ENCODE results near the gene RAB3GAP2.
"Not testable (repeated sequence)": the region's sequence is repeated elsewhere in the genome, so short reads cannot be mapped to it uniquely, and the experiment has no call there.

DNA sequence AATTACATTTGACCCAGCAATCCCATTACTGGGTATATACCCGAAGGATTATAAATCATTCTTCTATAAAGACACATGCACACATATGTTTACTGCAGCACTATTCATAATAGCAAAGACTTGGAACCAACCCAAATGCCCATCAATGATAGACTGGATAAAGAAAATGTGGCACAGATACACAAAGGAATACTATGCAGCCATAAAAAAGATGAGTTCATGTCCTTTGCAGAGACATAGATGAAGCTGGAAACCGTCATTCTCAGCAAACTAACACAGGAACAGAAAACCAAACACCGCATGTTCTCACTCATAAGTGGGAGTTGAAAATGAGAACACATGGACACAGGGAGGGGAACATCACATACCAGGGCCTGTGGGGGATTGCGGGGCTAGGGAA lies 102.4 kb downstream of the RAB3GAP2 start:
- TF ChIP-seq, protein P1, sequence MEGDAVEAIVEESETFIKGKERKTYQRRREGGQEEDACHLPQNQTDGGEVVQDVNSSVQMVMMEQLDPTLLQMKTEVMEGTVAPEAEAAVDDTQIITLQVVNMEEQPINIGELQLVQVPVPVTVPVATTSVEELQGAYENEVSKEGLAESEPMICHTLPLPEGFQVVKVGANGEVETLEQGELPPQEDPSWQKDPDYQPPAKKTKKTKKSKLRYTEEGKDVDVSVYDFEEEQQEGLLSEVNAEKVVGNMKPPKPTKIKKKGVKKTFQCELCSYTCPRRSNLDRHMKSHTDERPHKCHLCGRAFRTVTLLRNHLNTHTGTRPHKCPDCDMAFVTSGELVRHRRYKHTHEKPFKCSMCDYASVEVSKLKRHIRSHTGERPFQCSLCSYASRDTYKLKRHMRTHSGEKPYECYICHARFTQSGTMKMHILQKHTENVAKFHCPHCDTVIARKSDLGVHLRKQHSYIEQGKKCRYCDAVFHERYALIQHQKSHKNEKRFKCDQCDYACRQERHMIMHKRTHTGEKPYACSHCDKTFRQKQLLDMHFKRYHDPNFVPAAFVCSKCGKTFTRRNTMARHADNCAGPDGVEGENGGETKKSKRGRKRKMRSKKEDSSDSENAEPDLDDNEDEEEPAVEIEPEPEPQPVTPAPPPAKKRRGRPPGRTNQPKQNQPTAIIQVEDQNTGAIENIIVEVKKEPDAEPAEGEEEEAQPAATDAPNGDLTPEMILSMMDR (IDR thresholded peaks at IDR 0.05), result not testable (repeated sequence)
- not testable (repeated sequence) for TF ChIP-seq POLR2A (IDR thresholded peaks at IDR 0.05)
